ENCODE results near the gene GRM8.
A peak's percentile ranks its signal among the peaks of the same experiment; 100 is the strongest.

Gene GRM8

DNA sequence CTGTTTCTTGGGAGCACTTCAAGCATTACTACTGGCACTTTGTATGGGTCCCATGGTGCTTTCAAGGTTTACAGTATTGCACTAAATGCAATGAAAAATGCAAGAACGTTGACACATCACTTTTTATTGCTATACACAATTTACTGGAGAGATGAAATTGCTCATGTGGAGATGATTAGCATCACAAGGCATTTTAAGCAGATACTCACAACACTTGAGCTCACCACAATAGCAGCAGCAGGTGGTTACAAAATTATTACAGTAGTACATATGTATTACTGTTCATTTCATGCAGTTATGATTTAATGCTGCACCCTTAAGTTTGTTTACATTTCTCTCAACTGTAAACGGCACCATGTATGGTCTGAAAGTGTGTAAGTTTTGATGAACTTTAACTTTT is 537.7 kb downstream of the GRM8 start:
- in situ Hi-C loops (cut with MboI; ENCODE audit: low sequenced_read_pairs, unreplicated experiment), result no loop called here
- TF ChIP-seq, protein P1, sequence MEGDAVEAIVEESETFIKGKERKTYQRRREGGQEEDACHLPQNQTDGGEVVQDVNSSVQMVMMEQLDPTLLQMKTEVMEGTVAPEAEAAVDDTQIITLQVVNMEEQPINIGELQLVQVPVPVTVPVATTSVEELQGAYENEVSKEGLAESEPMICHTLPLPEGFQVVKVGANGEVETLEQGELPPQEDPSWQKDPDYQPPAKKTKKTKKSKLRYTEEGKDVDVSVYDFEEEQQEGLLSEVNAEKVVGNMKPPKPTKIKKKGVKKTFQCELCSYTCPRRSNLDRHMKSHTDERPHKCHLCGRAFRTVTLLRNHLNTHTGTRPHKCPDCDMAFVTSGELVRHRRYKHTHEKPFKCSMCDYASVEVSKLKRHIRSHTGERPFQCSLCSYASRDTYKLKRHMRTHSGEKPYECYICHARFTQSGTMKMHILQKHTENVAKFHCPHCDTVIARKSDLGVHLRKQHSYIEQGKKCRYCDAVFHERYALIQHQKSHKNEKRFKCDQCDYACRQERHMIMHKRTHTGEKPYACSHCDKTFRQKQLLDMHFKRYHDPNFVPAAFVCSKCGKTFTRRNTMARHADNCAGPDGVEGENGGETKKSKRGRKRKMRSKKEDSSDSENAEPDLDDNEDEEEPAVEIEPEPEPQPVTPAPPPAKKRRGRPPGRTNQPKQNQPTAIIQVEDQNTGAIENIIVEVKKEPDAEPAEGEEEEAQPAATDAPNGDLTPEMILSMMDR (IDR thresholded peaks at IDR 0.05; ENCODE audit: borderline replicate concordance, control extremely low read depth, extremely low read depth, insufficient read depth, missing control alignments), result no peak
- no peak for DNase-seq (ENCODE audit: low spot score)

DNA sequence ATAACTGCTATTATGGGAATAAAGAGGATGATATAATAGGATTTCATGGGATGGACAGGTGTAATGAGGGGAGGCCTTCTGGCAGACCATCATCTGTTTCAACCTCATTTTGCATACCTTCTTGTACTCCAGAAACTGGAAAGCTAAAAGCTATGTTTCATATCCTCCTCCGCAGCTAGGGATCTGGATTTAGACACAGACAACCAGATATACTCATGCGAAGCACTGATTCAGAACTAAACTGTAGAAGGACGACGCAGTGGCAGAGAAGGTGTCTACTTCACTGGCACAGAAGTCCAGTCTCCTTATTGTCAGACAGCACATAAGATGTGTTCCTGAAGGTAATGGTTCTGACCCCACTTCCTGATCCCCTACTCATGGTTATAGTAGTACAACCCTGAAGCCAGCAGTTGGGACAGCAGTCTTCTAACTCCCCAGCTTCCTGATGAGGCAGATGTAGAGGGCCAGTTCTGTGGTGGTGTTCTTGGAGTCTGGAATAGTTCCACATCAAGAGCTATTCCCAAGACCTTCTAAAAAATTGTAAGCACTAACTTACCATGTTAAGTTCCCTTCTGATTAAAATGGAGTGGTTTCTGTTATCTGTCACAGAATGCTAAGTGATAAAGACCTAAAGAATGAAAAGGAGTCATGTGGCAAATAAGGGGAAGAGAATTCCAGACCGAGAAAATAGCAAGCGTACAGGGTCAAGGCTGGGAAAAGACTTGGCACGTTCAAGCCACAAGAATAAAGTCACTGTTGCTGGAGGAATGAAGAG is 550.3 kb downstream of the GRM8 start:
- in situ Hi-C loops (cut with MboI; ENCODE audit: low sequenced_read_pairs, unreplicated experiment), result no loop called here
- DNase-seq (ENCODE audit: low spot score), result no peak
- TF ChIP-seq, protein P1 (IDR thresholded peaks at IDR 0.05; ENCODE audit: borderline replicate concordance, control extremely low read depth, extremely low read depth, insufficient read depth, missing control alignments), result no peak

GRCh38 chr7:126700807-126701604 is 551.7 kb downstream of the GRM8 start:
- peak; percentile 52 for DNase-seq (ENCODE audit: low spot score)
- in situ Hi-C loops (cut with MboI; ENCODE audit: low sequenced_read_pairs, unreplicated experiment), result no loop called here
- TF ChIP-seq, protein P1 (IDR thresholded peaks at IDR 0.05; ENCODE audit: borderline replicate concordance, control extremely low read depth, extremely low read depth, insufficient read depth, missing control alignments), result no peak

GRCh38 chr7:126699707-126700106 is 553.0 kb downstream of the GRM8 start:
- in situ Hi-C loops (cut with MboI; ENCODE audit: low sequenced_read_pairs, unreplicated experiment), result no loop called here
- DNase-seq (ENCODE audit: low spot score), result no peak
- TF ChIP-seq, protein P1 (IDR thresholded peaks at IDR 0.05; ENCODE audit: borderline replicate concordance, control extremely low read depth, extremely low read depth, insufficient read depth, missing control alignments), result peak; percentile 11

- no peak for DNase-seq (ENCODE audit: low spot score)
- TF ChIP-seq, protein P1 (IDR thresholded peaks at IDR 0.05; ENCODE audit: borderline replicate concordance, control extremely low read depth, extremely low read depth, insufficient read depth, missing control alignments), result no peak
- in situ Hi-C loops (cut with MboI; ENCODE audit: low sequenced_read_pairs, unreplicated experiment), result no loop called here
Measured at GRCh38 chr7:126698909-126699308, 553.8 kb downstream of the GRM8 start.

GRCh38 chr7:126698446-126698845 is 554.3 kb downstream of the GRM8 start:
- in situ Hi-C loops (cut with MboI; ENCODE audit: low sequenced_read_pairs, unreplicated experiment), result no loop called here
- TF ChIP-seq, protein P1 (IDR thresholded peaks at IDR 0.05; ENCODE audit: borderline replicate concordance, control extremely low read depth, extremely low read depth, insufficient read depth, missing control alignments), result no peak
- no peak for DNase-seq (ENCODE audit: low spot score)

All from GM13976 (cell line).